H1 (cell line): ENCODE measurements around the gene IL17RD. TPM values are rescaled to one million over a fixed set of nuclear protein-coding genes. Genes with fewer than 3 reads are reported as not detected.

Experiments
- FOSL1 ChIP-seq: IDR thresholded peaks from 2 replicates; pipeline ENCODE4 v1.6.1; 2011; ENCODE audit warnings: mild to moderate bottlenecking, low read depth, low read length, moderate library complexity; ENCODE audit not compliant: insufficient read depth
- polyA plus RNA-seq, 7 experiments: library from polyadenylated mRNA; depleted of rRNA in 3 of 7; stranded (reverse) in 5 of 7; unstranded in 2 of 7; fragments of >200 nt in 5 of 7; fragments of 200-250 nt in 2 of 7; gene quantifications; 1 replicate in 5 of 7; 2 replicates in 1 of 7; 4 replicates in 1 of 7; pipeline versions ENCODE4 v1.2.1 to v1.2.3, GENCODE V29; 2011 to 2013; ENCODE audit warnings: missing spikeins in 2 of 7, mixed read lengths in 2 of 7
- total RNA-seq: library from RNA; stranded (reverse); fragmentation: NEBNext Ultra II Directional; extraction: Animal tissue kit (Norgen Biotek cat#: 25700); gene quantifications from 2 replicates; pipeline ENCODE4 v1.2.1, GENCODE V29; 2021

Gene IL17RD
- total and polyA plus RNA-seq, 2 of the 8 experiments (the other 6 are each of a cell fraction or from before 2014, with no cell fraction given): 10.9 to 48.9 TPM

- no peak for TF ChIP-seq FOSL1
Observed at GRCh38 chr3:57068437-57069089, 96.6 kb downstream of the IL17RD start (continued).
